Lung (tissue), 12 donors: Measurements from ENCODE around the gene LTBP2. TPM values are rescaled to one million over a fixed set of nuclear protein-coding genes. Genes with fewer than 3 reads are reported as not detected.

ENCODE experiments used
- ATAC-seq: fragments of 200-7000 bp; cut with Tn5 transposase; one replicate; pipeline ENCODE4 v1.9.1; 2020; ENCODE audit warnings: moderate number of reproducible peaks; ENCODE audit not compliant: insufficient read depth, low FRiP score
- DNase-seq, 3 donors: peaks; one replicate each; pipeline ENCODE4 v3.0.0-alpha.2; 2013 to 2017
- H3K27ac ChIP-seq, 2 donors: one replicate each; pipeline ENCODE4 v1.5.1; 2013; ENCODE audit warnings: mild to moderate bottlenecking in 2 of 2, moderate library complexity in 2 of 2, control low read depth in 1 of 2, inconsistent platforms in 1 of 2, low read depth in 1 of 2, low read length in 1 of 2
- H3K27me3 ChIP-seq, 3 donors: one replicate each; pipeline ENCODE4 v1.5.1; 2013; ENCODE audit warnings: low read length in 2 of 3; ENCODE audit not compliant: control insufficient read depth in 3 of 3, insufficient read depth in 3 of 3
- H3K36me3 ChIP-seq, 4 donors: one replicate each; pipeline ENCODE4 v1.5.1; 2013; ENCODE audit warnings: low read length in 4 of 4, mild to moderate bottlenecking in 1 of 4, moderate library complexity in 1 of 4; ENCODE audit not compliant: control insufficient read depth in 4 of 4, insufficient read depth in 4 of 4
- H3K4me1 ChIP-seq, 5 donors: one replicate each; pipeline ENCODE4 v1.5.1; 2013; ENCODE audit warnings: low read length in 5 of 5, mild to moderate bottlenecking in 2 of 5, moderate library complexity in 1 of 5; ENCODE audit not compliant: control insufficient read depth in 5 of 5, insufficient read depth in 5 of 5
- H3K4me3 ChIP-seq: one replicate; pipeline ENCODE4 v1.5.1; 2013; ENCODE audit warnings: mild to moderate bottlenecking, control low read depth, moderate library complexity
- H3K9ac ChIP-seq, 2 donors: one replicate each; pipeline ENCODE4 v1.5.1; 2013; ENCODE audit warnings: low read length in 2 of 2, control low read depth in 1 of 2; ENCODE audit not compliant: insufficient read depth in 1 of 2
- H3K9me3 ChIP-seq, 4 donors: one replicate each; pipeline ENCODE4 v1.5.1; 2013; ENCODE audit warnings: low read length in 3 of 4, mild to moderate bottlenecking in 1 of 4, moderate library complexity in 1 of 4; ENCODE audit not compliant: control insufficient read depth in 4 of 4, insufficient read depth in 3 of 4
- WGBS, 2 donors: extraction: QIAGEN DNeasy Blood & Tissue Kit; methylation state at CpG; one replicate each; pipeline ENCODE4 v1.1.7; 2013; 5-methylcytosine and 5-hydroxymethylcytosine counted together
- polyA plus RNA-seq, 2 donors: library from polyadenylated mRNA; stranded (reverse); fragments of 200-250 nt; gene quantifications; one replicate each; pipeline ENCODE4 v1.2.1, GENCODE V29; 2013
- total RNA-seq, 2 donors: library from RNA; depleted of rRNA in 1 of 2; stranded (reverse); fragments of >200 nt in 1 of 2; gene quantifications; one replicate each; pipeline ENCODE4 v1.2.1, GENCODE V29; 2014 to 2021
- TF ChIP-seq, protein P1 (sequence below): IDR thresholded peaks from 2 replicates; pipeline ENCODE4 v1.5.1; 2012; ENCODE audit warnings: mild to moderate bottlenecking; ENCODE audit errors: control extremely low read depth, extremely low read depth
- donor health status: control.
- donor health status: control.
- donor health status: Bipolar disorder and iron deficiency.
- donor health status: healthy.
- donor health status: DM: yes; HTN: yes; CAD: no.

LTBP2 gene
- total and polyA plus RNA-seq, 4 donors: 13.2 to 78.4 (median 25.8) TPM

GRCh38 chr14:74528406-74528805 lies 83.6 kb downstream of the LTBP2 start:
- Histone ChIP-seq H3K4me3 (no peak overlapping the region), H3K27me3 (no peaks in the 10 kb centered on the region), H3K9me3 (no peaks in the 10 kb centered on the region), H3K36me3 (peaks cover 0 to 2% (median 0%) of the 10 kb centered on the region in 4 donors), H3K27ac (no peak overlapping the region), H3K9ac (no peak overlapping the region), H3K4me1 (peaks cover 0 to 17% (median 8%) of the 10 kb centered on the region in 5 donors)
- ATAC-seq (no peak), DNase-seq (no peak)
- 91 to 92% methylated on average over 13 to 14 of the region's 14 CpGs for WGBS, 2 donors
- TF ChIP-seq, protein P1, sequence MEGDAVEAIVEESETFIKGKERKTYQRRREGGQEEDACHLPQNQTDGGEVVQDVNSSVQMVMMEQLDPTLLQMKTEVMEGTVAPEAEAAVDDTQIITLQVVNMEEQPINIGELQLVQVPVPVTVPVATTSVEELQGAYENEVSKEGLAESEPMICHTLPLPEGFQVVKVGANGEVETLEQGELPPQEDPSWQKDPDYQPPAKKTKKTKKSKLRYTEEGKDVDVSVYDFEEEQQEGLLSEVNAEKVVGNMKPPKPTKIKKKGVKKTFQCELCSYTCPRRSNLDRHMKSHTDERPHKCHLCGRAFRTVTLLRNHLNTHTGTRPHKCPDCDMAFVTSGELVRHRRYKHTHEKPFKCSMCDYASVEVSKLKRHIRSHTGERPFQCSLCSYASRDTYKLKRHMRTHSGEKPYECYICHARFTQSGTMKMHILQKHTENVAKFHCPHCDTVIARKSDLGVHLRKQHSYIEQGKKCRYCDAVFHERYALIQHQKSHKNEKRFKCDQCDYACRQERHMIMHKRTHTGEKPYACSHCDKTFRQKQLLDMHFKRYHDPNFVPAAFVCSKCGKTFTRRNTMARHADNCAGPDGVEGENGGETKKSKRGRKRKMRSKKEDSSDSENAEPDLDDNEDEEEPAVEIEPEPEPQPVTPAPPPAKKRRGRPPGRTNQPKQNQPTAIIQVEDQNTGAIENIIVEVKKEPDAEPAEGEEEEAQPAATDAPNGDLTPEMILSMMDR: no peak

- DNase-seq: no peak
- Histone ChIP-seq H3K27me3 (no peaks in the 10 kb centered on the region), H3K9me3 (no peaks in the 10 kb centered on the region), H3K4me3 (no peak overlapping the region), H3K36me3 (peaks cover 0 to 2% (median 0%) of the 10 kb centered on the region in 4 donors), H3K4me1 (peaks cover 0 to 17% (median 8%) of the 10 kb centered on the region in 5 donors), H3K9ac (no peak overlapping the region), H3K27ac (no peak overlapping the region)
- TF ChIP-seq, protein P1: no peak
- 86 to 90% methylated on average over 10 of the region's 10 CpGs for WGBS, 2 donors
- no peak for ATAC-seq
These were observed 84.2 kb downstream of the LTBP2 start for GRCh38 chr14:74527736-74528280.

GRCh38 chr14:74526854-74527585 lies 85.0 kb downstream of the LTBP2 start:
- H3K9ac ChIP-seq: no peak overlapping the region
- H3K4me3 ChIP-seq: no peak overlapping the region
- H3K27me3 ChIP-seq: no peaks in the 10 kb centered on the region
- TF ChIP-seq, protein P1: no peak
- no peak for ATAC-seq
- 84 to 90% methylated on average over 10 of the region's 10 CpGs for WGBS, 2 donors
- DNase-seq: no peak
- H3K27ac ChIP-seq: no peak overlapping the region
- H3K9me3 ChIP-seq: no peaks in the 10 kb centered on the region
- peaks cover 0 to 2% (median 0%) of the 10 kb centered on the region in 4 donors for H3K36me3 ChIP-seq
- H3K4me1 ChIP-seq: peaks cover 0 to 17% (median 8%) of the 10 kb centered on the region in 5 donors
